Skin epidermis (tissue), 12 donors: Measurements from ENCODE around the gene MOCOS.
"Not testable (repeated sequence)": the region's sequence is repeated elsewhere in the genome, so short reads cannot be mapped to it uniquely, and the experiment has no call there.

ENCODE experiments used
- H3K27ac ChIP-seq, 21 experiments: fragments of 200-600 bp; sonication (generic) in 11 of 21; one replicate each; pipeline ENCODE4 v1.5.0; 2020; ENCODE audit warnings: mild to moderate bottlenecking in 3 of 21, inconsistent platforms in 2 of 21, moderate library complexity in 2 of 21
- H3K4me3 ChIP-seq, 7 experiments: fragments of 200-600 bp; sonication (generic) in 2 of 7; one replicate each; pipeline ENCODE4 v1.5.0; 2020; ENCODE audit warnings: inconsistent platforms in 2 of 7, mild to moderate bottlenecking in 2 of 7, moderate library complexity in 1 of 7

The MOCOS gene, protein sequence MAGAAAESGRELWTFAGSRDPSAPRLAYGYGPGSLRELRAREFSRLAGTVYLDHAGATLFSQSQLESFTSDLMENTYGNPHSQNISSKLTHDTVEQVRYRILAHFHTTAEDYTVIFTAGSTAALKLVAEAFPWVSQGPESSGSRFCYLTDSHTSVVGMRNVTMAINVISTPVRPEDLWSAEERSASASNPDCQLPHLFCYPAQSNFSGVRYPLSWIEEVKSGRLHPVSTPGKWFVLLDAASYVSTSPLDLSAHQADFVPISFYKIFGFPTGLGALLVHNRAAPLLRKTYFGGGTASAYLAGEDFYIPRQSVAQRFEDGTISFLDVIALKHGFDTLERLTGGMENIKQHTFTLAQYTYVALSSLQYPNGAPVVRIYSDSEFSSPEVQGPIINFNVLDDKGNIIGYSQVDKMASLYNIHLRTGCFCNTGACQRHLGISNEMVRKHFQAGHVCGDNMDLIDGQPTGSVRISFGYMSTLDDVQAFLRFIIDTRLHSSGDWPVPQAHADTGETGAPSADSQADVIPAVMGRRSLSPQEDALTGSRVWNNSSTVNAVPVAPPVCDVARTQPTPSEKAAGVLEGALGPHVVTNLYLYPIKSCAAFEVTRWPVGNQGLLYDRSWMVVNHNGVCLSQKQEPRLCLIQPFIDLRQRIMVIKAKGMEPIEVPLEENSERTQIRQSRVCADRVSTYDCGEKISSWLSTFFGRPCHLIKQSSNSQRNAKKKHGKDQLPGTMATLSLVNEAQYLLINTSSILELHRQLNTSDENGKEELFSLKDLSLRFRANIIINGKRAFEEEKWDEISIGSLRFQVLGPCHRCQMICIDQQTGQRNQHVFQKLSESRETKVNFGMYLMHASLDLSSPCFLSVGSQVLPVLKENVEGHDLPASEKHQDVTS

DNA sequence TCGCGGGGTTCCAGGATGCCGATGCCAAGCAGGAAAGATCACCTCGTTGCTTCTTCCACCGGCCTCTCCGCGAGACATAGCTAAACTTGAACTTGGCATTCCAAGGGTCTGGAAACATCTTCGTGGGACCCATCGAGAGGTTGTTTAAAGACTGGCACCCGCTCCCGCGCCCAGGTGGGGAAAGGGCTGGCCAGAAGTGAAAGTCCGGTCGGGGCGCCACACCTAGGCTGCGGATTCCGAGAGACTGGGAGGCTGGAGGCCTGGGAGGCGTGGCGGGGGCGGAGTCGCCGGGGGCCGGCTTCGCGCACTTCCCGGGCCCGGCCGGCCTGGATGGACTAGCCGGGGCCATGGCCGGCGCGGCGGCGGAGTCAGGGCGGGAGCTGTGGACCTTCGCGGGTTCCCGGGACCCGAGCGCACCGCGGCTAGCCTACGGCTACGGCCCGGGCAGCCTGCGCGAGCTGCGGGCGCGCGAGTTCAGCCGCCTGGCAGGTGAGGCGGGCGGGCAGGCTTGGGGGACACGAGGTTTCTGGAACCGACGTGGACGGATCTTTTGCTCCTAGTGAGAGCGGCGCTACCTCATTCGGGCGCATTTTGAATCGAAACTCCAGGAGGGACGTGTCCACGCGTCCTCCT lies at the start of gene MOCOS:
Gene MOCOS (plus strand): TSS at position 305 of the 633 bp plus-strand sequence. CDS start 43 bp downstream, at position 348.
- H3K27ac ChIP-seq: peak within 1 kb of the TSS in 18 of 21 experiments; percentile 18 to 79 (median 55)
- peak within 1 kb of the TSS; percentile 47 to 83 (median 59) for H3K4me3 ChIP-seq

DNA sequence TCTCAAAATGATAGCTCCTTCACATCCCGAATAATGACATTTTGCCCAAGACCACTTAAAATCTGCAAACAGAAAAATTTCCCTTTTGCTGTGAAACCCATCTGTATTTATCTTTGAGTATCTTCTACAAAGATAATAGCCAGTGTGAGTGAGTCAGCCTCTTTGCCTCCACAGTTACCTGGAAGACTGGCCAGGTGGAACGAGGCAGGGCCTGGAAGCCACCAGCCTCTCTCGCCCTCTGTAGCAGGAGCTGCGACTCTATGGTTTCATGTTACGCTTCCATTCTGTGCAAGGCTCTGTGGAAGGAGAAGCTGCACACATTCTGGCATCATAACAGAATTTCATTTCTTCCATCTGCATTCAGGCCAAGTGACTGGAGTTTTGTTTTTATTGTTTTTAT lies 48.1 kb upstream of the MOCOS start:
- no peak overlapping the region for H3K27ac ChIP-seq
- H3K4me3 ChIP-seq: no peak overlapping the region

DNA sequence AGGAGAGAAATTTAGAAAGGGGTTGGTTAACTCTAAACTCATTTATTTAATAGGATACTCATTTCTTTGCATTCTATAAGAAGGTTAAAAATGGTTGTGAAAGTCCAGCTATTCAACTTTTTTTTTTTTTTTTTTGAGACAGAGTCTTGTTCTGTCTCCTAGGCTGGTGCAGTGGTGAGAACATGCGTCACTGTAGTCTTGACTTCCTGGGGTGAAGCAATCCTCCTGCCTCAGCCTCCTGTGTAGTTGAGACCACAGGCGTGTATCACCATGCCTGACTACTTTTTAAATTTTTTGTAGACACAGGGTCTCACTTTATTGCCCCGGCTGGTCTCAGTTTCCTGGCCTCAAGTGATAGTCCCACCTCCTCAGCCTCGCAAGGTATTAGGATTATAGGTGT lies 45.7 kb upstream of the MOCOS start:
- H3K4me3 ChIP-seq: no peak overlapping the region
- H3K27ac ChIP-seq: no peak overlapping the region

- H3K27ac ChIP-seq: no peak overlapping the region
- H3K4me3 ChIP-seq: no peak overlapping the region
Observed at GRCh38 chr18:36142751-36143150, 44.5 kb upstream of the MOCOS start.

GRCh38 chr18:36143391-36143790 lies 43.9 kb upstream of the MOCOS start:
- Histone ChIP-seq H3K27ac (no peak overlapping the region), H3K4me3 (no peak overlapping the region)

DNA sequence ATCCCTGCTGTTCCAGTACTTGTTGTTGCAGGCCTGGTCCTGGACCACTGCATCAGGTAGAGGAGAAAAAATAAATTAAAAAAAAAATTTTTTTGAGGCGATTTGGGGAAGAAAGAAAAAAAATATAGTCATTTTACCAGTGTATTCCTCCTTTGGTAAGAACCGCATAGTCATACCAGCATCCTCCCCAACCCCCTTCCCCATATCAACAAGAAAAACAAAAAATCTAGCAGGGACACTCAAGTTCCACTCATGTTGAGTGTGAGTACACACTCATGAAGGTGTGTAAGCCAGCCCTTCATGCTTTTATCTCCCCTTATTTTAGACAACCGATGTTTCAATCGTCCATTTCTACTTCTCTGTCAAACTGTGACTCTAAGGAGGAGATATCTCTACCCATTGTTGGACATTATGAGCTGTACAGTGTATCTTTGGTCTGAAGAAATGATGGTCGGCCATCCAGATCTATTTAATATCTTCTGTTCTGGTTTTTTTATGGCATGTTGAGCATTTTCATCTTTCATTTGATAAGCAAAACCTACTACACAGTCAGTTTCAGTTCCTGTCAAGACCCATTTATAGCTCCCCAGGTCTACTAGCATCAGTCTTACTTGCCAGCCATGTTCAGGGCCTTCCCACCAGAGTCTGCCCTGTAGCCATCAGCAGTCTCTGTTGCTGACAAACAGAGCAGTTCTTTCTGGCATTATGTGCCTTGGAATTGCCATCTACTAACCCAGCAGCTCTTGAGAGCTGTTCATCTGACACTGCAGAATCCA lies 37.6 kb upstream of the MOCOS start:
- Histone ChIP-seq H3K27ac (no peak overlapping the region), H3K4me3 (no peak overlapping the region)

DNA sequence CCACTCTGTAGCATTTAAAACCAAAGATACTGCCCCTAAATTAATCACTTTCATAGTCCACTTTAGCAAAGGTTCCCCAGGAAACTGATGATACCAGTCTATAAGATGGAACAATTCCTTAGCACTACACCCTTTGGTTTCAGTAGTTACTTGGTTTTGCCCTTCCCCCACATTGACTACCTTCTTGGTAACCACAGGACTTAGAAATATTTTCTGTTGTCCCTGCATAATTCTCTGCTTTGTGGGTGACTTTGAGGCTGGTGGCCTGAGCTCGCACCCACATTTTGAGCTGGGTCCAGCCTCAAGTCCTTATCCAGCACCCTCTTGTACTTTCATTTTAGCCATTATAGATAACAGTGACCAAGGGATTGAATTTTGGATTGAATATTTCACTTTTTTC lies 34.5 kb upstream of the MOCOS start:
- Histone ChIP-seq H3K27ac (peak overlapping the region in 8 of 21 experiments; percentile 17 to 73 (median 48)), H3K4me3 (no peak overlapping the region)

DNA sequence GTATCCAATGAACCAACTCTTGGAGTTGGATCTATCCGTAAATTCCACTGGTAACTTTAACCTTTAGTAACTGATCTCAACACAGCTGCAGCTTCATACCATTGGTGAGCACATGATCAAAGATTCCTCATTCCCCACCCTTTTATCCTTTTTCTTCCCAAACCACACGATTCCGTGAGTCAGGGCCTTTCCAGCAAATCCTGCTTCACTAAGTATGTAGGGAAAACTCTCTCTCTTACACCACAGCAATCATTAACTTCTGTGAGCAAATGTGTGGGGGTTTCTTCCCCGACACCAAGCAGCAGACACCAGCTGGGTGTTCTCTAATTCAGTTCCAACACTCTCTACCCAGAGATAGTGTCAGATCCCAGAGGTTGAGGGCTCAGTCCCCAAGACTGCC lies 34.1 kb upstream of the MOCOS start:
- Histone ChIP-seq H3K27ac (peak overlapping the region in 11 of 21 experiments; percentile 5 to 74 (median 30)), H3K4me3 (no peak overlapping the region)

DNA sequence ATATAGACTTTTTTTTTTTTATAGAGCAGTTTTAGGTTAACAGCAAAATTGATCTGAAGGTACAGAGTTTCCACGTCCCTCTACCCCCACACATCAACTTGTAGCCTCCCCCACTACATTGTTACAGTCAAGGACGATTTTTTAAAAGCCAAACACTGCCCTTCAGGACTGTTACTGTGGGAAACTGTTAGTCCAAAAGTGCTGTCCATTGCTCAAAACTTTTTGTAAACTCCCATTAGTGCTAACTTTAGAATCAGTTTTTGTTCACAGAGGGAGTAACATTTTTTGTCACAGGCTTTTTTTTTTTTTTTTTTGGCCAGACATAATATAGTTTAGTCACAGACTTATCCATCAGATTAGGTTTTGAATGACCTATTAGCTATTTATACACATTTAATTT lies 33.5 kb upstream of the MOCOS start:
- peak overlapping the region in 9 of 21 experiments; percentile 5 to 74 (median 24) for H3K27ac ChIP-seq
- no peak overlapping the region for H3K4me3 ChIP-seq

DNA sequence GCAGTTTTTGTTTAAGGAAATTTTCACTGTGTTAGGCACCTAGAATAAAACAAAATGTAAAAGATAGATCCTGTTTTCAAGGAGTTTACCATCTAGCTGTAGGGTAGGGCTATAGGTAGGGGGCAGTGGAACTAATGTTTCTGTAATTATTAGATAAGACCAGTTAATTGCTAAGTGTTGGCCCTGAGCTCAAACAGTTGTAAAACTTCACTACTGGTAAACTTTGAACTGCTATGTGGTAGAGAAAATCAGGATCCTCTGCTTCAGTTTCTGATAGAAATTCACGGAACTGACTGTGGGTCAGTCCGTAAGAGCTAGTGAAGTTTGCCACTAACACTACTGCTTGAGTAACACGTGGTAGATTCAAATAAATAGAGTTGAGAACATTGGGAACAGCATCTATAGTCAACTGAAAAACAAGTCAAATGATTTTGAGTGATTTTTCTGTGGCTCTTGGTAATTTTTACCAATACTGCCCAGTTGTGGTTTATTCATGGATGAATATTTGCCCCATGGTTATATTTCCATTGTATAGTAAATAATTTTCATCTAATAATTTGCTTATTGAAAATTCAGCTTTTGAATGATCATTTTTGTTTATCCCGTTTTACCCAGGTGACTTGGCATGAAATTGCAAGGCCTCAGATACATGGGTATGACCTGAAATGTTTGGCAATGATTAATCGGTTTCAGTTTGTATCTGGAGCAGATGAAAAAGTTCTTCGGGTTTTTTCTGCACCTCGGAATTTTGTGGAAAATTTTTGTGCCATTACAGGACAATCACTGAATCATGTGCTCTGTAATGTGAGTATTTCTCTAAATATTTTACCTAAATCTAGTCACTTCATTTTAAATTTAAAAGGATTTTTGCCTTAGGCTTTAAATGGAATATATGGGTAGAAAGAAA lies 31.2 kb upstream of the MOCOS start:
- Histone ChIP-seq H3K4me3 (no peak overlapping the region), H3K27ac (peak overlapping the region in 3 of 21 experiments; percentile 21 to 84 (median 40))

DNA sequence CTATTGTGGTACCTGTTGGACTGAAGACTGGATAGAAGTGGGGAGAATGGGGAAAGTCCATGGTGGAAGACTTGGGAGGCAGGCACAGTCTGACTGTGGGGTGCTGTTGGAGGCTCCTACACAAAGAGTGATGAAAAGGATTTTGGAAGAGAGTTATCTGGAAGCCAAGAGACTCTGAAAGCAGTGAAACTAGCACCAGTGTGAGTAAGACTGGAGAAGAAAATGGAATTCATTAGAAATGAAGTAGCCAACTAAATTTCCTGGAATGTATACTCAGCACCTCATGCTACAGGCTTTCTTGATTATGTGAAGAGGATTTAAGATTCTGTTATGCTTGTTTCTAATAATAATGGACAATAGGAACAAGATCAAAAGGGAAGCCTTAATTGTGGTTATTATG lies 29.9 kb upstream of the MOCOS start:
- no peak overlapping the region for H3K4me3 ChIP-seq
- peak overlapping the region in 8 of 21 experiments; percentile 8 to 84 (median 14) for H3K27ac ChIP-seq

GRCh38 chr18:36158266-36158867 lies 28.9 kb upstream of the MOCOS start:
- Histone ChIP-seq H3K4me3 (no peak overlapping the region), H3K27ac (peak overlapping the region in 6 of 21 experiments; percentile 8 to 84 (median 20))

DNA sequence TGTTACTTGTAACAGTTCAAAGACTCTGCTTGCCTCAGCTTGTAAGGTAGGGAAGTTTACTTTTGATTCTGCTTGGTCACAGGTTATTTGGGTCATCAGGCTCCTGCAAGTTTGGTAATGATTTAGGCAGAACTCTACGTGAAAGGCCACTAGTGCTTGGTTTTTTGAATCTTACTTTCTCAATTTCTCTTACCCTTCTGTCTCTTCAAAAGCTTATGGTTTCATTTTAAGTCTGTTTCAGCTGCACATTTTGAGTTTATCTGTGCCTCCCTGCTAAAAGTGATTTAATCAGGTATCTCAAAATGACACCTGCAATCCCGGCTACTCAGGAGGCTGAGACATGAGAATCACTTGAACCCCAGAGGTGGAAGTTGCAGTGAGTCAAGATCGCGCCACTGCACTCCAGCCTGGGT lies 26.3 kb upstream of the MOCOS start:
- Histone ChIP-seq H3K27ac (no peak overlapping the region), H3K4me3 (no peak overlapping the region)

DNA sequence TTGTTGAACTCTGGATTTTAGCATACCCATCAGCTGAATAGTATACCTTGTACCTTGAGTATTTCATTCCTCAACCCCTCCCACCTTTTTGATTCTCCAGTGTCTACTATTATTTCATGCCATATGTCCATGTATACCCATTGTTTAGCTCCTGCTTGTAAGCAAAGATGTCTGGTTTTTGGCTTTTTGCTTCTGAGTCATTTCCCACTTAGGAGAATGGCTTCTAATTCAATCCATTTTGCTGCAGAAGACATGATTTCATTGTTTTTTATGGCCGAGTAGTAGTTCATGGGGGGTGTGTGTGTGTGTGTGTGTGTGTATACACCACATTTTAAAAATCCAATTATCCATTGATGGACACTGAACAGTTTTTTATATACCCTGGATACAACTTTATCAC lies 24.3 kb upstream of the MOCOS start:
- Histone ChIP-seq H3K27ac (no peak overlapping the region), H3K4me3 (no peak overlapping the region)

GRCh38 chr18:36167692-36168218 lies 19.5 kb upstream of the MOCOS start:
- Histone ChIP-seq H3K27ac (no peak overlapping the region), H3K4me3 (no peak overlapping the region)

DNA sequence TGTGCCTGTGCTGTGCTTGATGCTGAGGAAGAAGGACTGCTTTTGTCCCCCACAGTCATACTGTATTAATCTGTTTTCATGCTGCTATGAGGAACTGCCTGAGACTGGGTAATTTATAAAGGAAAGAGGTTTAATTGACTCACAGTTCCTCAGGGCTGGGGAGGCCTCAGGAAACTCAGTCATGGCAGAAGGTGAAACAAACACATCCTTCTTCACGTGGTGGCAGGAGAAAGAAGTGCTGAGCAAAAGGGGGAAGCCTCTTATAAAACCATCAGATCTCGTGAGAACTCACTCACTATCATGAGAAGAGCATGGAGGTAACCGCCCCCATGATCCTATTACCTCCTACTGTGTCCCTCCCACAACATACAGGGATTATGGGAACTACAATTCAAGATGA lies 19.0 kb upstream of the MOCOS start:
- not testable (repeated sequence) for H3K27ac ChIP-seq, H3K4me3 ChIP-seq

- Histone ChIP-seq H3K4me3 (no peak overlapping the region), H3K27ac (no peak overlapping the region)
Observed at GRCh38 chr18:36169938-36170337, 17.4 kb upstream of the MOCOS start.

DNA sequence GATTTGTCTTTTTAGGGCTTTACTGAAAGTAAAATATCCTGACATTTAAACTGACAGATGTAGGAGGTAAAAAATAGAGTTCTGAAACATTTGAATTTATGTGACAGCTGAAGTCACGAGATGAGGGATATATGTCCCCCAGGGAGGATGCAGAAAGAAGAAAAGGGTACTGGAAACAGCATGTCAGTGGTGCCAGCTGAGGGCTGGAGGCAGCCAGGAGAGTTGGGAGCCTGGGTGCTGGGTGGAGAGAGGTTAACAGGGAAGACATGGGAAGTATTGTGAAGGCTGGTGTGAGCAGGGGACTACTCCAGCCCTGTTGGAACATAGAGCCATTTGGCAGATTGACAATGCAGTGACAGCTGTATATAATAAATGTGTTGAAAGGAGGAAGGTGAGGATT lies 11.8 kb upstream of the MOCOS start:
- Histone ChIP-seq H3K4me3 (no peak overlapping the region), H3K27ac (no peak overlapping the region)
